GM18519 (cell line): ENCODE measurements around the gene TPPP2.
"Not testable (repeated sequence)": the region's sequence is repeated elsewhere in the genome, so short reads cannot be mapped to it uniquely, and the experiment has no call there.

ENCODE experiments used
- ATAC-seq: cut with Tn5 transposase; IDR thresholded peaks from one replicate; pipeline ENCODE4 v1.9.1; 2021; ENCODE audit warnings: mild to moderate bottlenecking, moderate library complexity; ENCODE audit not compliant: unreplicated experiment, low FRiP score

TPPP2 gene

DNA sequence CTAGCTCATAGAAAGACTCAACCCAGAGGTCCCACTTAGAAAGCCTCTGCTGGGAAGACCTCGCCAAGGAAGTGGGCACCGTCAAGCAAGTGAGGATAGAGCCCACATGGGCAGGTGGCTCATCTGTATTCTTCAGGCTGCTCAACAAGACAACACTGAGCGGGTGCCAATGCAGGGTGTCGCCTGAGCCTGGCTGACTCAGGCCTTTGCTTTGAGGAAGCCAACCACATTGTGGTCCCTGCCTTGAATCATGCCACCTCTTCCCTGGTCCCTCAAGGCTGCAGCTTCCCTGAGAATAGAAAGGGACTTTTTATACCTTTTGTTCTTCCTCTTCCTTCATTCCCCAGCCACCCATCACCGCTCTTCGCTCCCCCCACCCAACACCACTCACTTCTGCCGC, 6.7 kb downstream of the TPPP2 start:
- no peak for ATAC-seq

DNA sequence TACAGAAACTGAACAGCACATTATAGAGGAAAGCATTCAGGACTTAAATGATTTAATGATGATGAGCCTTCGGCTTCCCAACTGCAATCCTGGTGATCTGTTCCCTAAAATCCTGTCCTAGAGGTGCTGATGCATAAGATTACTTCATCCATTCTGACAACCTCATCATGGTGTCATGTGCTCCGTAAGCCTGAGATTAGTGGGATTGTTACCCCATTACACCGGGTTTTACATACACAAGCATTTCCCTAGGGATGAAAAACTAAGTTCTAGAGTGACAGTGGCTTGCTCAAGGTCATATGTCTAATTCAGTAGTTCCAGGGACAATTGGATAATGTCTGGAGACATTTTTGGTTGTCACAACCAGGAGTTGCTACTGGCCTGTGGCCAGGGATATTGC, 7.1 kb downstream of the TPPP2 start:
- no peak for ATAC-seq

DNA sequence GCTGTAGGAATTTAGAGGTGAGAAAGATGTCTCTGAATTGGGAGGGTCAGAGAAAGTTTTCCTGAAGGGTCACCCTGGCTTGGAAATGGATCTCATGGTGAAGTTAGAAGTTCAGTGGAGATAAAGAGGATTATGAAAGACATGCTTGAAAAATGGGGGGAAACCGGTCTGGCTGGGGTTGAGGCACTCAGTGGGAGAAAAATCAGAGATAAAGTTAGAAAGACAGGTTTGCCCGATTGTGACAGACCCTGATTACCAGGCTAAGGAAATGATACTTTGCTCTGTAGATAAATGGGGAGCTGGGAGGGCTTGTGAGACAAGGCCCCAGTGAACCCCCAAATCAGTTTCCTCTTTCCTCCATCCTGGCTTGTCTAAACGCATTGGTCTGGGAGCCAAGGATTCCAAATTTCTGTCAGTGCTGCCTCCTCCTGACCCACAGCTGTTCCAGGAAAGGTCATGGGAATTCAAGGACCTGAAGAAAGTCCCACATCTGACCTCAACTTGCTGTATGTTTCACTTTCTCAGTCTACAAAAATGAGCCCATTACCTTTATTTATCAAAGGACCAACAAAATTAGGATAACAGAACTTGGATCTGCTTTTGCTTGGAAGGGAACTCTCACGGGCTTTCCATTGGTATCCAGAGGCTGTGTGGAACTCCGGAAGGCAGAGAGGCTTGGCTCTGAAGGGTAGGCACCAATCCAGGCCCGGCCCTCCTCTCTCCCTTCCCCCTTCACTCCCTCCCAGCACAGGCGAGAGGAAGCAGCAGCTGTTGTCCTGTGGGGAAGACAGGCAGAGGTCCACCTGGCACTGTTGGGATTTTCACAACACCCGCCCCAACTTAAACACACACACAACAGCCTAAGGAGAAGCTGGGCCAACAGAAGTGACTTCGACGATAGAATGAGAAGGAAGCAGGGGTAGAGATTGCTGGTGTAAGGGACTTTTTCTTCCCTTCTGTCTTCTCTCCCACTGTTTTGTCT, 8.7 kb downstream of the TPPP2 start:
- no peak for ATAC-seq

DNA sequence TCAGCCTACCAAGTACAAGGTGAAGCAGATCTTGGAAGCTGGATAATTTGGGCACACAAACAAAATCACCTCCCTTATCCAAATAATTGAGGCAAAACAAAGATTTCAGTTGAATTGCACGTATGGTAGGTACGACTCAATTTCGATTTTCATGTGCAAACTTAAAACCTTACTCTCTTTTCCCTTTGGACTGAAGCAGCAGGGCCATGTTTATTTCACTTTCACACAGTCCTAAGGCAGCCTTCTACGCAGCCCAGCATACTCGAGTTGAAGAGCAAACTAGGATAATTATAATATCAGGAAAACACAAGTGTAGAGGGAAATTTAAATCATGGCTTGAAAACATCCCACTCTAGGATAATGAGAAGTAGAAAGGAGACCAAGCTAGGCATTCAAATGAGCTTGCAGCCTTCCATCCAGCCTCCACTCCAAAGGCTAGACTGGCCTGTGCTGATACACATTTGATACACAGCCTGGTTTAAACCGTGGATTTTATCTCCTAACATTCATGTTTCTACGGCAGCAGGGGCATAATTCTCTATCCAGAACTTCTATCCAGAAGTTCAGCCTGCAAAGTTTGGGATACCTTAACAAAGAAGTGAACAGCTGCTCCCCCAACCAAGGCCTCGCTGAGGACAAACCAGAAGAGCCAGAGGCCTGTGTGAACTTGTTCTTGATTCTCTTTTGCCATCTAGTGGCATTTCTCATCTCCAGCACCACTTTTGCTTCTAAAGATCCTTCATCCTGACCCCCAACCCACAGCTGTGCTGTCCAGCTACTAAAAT, 9.8 kb downstream of the TPPP2 start:
- no peak for ATAC-seq

DNA sequence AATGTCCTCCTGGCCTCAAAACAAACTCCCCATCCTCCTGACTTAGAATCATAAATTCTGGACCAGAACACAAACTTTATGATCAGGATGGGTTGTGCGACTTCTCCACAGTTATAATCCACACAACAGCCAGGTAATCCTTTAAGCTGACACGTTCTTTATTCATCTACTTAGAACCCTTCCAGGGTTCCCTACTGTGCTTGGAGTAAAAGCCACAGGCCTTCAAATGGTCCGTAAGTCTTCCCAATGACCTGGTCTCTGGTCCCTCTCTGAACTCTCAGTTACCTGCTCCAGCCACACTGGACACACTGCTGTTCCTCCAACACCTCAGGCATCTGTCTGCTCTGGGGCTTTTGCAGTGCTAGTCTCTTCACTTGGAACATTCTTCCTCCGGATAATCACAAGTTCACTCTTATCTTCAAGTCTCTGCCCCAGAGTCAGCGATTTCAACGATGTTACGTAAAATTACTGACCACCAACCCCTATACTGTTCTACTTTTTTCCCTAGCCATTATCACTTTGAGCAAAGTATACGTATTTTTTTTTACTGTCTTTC, 10.4 kb downstream of the TPPP2 start:
- no peak for ATAC-seq

DNA sequence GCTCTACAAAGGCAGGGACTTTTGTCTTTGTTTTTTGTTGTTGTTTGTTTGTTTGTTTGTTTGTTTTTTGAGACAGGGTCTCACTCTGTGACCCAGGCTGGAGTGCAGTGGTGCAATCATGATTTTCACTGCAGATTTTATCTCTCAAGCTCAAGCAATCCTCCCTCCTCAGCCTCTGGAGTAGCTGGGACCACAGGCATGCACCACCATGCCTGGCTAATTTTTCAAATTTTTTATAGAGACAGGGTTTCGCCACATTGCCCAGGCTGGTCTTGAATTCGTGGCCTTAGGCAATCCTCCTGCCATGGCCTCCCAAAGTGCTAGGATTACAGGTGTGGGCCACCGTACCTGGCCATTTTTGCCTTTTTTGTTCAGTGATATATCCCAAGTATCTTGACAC, 10.9 kb downstream of the TPPP2 start:
- not testable (repeated sequence) for ATAC-seq

DNA sequence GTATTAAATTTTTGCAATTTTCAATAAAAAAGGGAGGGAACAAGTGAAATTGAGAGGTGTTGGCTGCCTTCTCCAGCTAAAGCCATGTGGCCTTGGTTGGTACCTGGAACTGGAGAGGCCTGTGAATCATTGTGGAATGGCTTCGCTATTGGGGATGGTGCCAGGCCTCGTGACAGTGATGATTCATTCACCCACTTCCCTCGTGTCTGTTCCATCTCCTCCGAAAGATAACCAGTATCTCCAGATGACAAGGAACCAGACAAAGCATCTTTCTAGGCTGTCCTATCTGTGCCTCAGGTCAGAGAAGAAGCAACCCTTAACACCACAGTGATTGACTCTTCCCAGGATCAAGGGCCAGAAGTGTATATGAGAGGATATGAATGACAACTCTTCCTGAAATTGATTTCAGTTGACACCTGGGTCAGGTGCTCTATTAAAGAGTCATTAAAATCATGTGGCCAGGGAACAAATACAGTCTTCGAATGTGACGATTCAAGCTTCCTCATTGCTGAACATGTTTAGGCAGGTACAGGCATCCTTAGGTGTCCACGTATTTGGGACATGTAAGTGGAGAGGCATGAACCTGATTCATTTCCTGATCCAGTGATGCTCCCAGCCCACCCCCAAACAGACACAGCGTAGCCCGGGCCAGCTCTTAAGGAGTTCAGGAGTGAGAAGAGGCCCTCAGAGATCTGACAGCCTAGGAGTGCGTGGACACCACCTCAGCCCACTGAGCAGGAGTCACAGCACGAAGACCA, 11.8 kb downstream of the TPPP2 start, which contains the start of gene RNASE7:
Gene RNASE7 (plus strand): TSS at position 687 of the 758 bp plus-strand sequence. CDS start 631 bp downstream, outside the sequence.
- no peak for ATAC-seq

DNA sequence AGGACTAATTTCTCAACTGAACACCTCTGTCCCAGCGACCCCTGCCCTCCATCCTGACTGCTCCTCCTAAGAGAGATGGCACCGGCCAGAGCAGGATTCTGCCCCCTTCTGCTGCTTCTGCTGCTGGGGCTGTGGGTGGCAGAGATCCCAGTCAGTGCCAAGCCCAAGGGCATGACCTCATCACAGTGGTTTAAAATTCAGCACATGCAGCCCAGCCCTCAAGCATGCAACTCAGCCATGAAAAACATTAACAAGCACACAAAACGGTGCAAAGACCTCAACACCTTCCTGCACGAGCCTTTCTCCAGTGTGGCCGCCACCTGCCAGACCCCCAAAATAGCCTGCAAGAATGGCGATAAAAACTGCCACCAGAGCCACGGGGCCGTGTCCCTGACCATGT, 12.9 kb downstream of the TPPP2 start:
- no peak for ATAC-seq

DNA sequence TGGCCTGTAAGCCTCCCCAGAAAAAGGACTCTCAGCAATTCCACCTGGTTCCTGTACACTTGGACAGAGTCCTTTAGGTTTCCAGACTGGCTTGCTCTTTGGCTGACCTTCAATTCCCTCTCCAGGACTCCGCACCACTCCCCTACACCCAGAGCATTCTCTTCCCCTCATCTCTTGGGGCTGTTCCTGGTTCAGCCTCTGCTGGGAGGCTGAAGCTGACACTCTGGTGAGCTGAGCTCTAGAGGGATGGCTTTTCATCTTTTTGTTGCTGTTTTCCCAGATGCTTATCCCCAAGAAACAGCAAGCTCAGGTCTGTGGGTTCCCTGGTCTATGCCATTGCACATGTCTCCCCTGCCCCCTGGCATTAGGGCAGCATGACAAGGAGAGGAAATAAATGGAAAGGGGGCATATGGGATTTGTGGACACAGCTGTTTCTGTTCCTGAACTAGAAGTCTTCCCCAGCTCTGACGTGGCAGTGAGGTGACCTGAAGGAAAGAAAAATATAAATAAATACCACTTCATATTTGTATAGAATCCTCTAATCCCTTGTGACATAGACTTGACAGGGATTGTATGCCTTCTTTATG, 13.5 kb downstream of the TPPP2 start:
- ATAC-seq: no peak

DNA sequence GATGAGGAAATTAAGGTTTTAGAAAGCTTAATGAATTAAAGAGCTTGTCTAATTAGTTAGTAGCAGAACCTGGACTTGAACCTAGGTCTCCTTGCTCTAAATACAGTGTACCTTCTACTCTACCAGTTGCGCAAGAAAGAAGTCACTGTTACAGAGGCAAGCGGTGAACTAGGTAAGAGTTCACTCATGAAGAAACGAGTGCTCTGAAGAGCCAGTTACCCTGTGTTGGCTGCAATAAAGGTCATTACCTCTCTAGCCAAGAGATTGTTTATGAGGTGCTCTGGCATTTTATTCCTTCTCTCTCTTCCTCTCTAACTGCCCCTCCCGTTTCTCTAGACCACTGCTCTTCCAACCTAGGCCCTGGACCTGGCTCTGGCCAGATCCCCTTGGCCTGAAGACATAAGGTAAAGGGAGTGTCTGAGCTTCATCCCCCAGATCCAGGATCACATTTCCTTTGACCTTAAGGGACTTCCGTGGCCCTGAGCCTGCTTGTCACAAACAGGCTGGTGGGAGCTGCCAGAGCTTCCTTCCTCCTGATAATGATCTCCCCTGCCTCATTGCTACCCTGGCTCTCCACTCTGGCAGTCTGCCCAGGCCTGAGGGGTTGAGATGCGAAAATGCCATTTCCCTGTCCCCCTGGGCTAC, 14.1 kb downstream of the TPPP2 start:
- no peak for ATAC-seq

DNA sequence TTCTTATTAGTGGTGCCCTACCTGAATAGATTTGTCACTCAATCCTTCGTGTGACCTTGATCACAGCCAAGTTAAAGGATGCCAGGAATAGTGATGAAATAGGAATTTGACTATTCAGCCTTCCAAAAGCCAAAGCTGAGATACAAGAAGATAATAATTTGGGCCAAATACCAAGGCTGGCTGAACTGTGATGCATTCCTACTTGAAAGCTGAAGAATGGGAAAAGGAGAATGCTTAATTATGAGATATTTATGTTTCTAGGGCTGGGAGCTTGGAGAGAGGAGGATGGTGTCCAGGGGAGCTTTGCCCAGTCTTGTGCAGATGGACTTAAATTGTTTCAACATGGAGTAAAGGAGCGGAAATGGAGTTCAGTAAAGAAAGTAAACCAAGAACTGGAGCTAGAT, 17.4 kb downstream of the TPPP2 start:
- no peak for ATAC-seq

DNA sequence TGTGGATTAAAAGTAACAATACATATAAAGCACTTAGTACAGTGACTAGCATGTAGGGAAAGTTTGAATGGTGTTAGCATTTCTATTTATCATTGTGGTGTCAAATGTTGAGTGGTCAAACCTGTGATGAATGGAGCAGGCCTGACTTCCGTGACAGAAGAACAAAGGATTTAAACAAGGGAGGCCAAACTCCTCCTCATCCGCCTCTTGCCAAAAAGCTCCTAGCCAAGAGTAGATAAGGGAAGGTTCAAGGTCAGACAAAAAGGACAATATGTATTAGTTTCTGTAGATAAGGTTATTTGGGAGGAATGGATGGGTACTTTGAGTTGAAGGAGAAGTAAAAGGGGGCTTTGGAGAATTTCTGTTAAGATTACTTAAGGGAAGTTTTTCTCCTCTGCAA, 18.6 kb downstream of the TPPP2 start:
- no peak for ATAC-seq

DNA sequence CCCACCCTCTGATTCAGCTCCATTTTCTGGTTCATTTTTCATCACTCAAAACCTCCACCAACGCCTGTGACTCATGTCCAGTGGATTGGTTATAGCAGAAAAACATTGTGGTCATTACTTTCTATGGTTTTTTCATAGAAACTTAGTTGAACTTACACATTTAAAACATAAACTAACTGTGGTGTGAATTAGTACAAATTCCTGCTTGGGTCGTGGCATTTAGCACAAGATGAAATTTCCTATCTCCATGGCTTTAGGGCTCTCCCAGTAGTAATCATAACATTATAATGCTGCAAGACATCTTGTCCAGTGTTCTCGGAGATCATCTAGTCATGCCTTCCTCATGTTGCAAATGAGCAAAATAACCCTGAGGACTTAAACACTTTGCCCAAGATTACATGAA, 19.3 kb downstream of the TPPP2 start:
- ATAC-seq: no peak

DNA sequence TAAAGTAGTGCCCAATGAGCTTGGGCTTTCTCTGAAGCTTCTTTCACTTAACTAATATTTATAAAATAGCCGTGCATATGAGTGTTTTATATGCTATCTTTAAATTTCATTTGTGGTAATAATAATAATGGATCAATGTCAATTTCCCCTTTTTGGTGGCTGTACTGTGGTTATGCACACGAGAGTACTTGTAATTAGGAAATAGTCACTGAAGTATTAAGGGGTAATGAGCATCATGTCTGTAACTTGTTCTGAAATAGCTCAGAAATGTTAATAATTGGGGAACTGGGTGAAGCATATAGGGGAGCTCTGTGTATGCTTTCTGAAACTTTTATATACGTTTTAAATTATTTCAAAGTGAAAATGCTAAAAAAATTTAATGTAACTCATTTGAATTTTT, 20.6 kb downstream of the TPPP2 start:
- ATAC-seq: no peak

DNA sequence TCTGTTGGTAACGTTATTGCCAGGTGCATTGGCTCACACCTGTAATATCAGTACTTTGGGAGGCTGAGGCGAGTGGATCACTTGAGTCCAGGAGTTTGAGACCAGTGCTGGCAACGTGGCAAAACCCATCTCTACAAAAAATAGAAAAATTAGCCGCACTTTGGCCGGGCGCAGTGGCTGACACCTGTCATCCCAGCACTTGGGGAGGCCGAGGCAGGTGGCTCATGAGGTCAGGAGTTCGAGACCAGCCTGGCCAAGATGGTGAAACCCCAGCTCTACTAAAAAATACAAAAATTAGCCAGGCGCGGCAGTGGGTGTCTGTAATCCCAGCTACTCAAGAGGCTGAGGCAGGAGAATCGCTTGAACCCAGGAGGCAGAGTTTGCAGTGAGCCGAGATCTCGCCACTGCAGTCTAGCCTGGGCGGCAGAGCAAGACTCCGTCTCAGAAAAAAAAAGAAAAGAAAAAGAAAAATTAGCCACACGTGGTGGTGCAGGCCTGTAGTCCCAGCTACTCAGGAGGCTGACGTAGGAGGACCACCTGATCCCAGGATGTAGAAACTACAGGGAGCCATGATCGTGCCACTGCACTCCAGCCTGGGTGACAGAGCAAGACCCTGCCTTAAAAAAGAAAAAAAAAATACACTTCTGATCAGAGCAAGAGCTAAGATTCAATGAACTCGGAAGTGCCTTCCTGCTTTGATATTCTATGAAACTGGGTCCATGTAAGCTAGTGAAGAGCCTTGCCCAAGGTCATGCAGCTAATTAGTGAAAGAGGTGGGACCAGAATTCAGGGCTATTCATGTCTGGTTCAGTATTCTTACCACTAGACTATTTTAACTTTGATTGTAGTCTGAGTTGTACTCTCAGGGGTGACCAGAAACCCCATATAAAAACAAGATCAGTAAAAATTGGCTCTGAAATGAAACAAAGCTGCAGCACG, 23.4 kb downstream of the TPPP2 start:
- ATAC-seq: no peak

DNA sequence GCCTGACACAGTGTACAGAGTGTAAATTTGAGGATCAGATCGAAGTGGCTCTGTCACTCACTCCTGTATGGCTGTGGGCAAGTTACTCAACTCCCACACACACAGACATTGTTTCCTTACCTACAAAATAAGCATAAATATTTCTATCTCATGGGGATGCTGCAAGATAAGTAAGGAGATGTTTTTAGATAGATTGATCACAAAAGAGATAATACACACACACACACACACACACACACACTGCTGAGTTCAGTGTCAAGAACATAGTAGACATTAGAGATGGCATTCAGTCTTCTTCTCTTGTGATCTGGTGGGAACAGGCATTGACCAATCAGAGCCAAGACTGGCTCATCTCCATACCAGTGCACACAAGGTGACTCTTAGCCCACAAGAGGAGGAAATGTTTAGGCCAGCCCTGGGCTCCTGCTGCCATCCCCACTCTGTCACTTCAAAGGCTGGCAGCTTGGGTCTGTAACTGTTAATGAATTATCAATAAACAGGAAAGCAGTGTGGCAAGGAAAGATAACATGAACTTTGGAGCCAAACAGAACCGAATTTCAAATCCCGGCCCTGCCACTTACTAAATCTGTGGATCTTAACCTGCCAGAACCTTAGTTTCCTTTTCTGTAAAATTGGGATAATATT, 24.2 kb downstream of the TPPP2 start:
- ATAC-seq: no peak

DNA sequence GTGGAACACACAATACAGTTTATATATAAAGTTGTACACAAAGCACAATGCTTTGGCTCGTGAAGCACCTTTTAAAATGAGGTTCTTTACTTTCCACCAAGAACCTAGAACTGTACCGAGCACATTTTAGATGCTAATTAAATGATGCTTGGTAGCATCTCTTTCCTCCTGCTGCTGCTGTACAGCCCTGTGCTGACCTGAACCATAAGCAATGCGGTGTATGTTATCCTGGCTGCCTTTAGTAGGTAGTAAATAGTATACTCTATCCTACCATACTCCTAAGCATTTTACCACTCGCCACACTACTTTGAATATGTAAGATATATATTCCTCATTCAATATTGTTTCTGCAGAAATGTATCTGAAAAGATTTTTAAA, 24.7 kb downstream of the TPPP2 start:
- no peak for ATAC-seq
